GM19395 (cell line): ENCODE measurements around the gene GP2.

Source experiments
- ATAC-seq: cut with Tn5 transposase; IDR thresholded peaks from one replicate; pipeline ENCODE4 v1.9.1; 2021; ENCODE audit warnings: mild to moderate bottlenecking, moderate library complexity; ENCODE audit not compliant: unreplicated experiment

The GP2 gene

GRCh38 chr16:20327444-20328041 is at the start of gene GP2:
GP2 (minus strand) TSS chr16:20327513; CDS start chr16:20326431, 1,082 bp downstream.
- ATAC-seq, result no peak

- no peak for ATAC-seq
These were observed 45.4 kb upstream of the GP2 start for GRCh38 chr16:20372701-20373100.

- ATAC-seq, result no peak
These were observed 42.2 kb upstream of the GP2 start for GRCh38 chr16:20369452-20370054.

GRCh38 chr16:20364051-20364450 is 36.7 kb upstream of the GP2 start:
- no peak for ATAC-seq

GRCh38 chr16:20363191-20363590 is 35.9 kb upstream of the GP2 start:
- ATAC-seq, result no peak

GRCh38 chr16:20359997-20360396 is 32.7 kb upstream of the GP2 start:
- no peak for ATAC-seq

GRCh38 chr16:20355114-20355782 is 27.9 kb upstream of the GP2 start:
- no peak for ATAC-seq

GRCh38 chr16:20353379-20353778 is 26.1 kb upstream of the GP2 start:
- ATAC-seq, result no peak

- no peak for ATAC-seq
These were observed 25.3 kb upstream of the GP2 start, which contains the start of gene UMOD for GRCh38 chr16:20352615-20353014. UMOD (minus strand) TSS chr16:20352715; CDS start chr16:20350737, 1,978 bp downstream.

- no peak for ATAC-seq
These were observed 22.3 kb upstream of the GP2 start for GRCh38 chr16:20349615-20350014.

- no peak for ATAC-seq
These were observed 21.3 kb upstream of the GP2 start for GRCh38 chr16:20348365-20349185.

- no peak for ATAC-seq
These were observed 20.5 kb upstream of the GP2 start for GRCh38 chr16:20347666-20348364.

- ATAC-seq, result no peak
These were observed 17.3 kb upstream of the GP2 start for GRCh38 chr16:20344611-20345010.

- no peak for ATAC-seq
These were observed 12.4 kb upstream of the GP2 start for GRCh38 chr16:20339744-20340143.

GRCh38 chr16:20336955-20337354 is 9.6 kb upstream of the GP2 start:
- no peak for ATAC-seq

GRCh38 chr16:20334396-20334795 is 7.1 kb upstream of the GP2 start:
- no peak for ATAC-seq

- ATAC-seq, result no peak
These were observed 5.8 kb upstream of the GP2 start for GRCh38 chr16:20333120-20333519.

GRCh38 chr16:20332411-20332810 is 5.1 kb upstream of the GP2 start:
- ATAC-seq, result no peak

GRCh38 chr16:20331635-20332034 is 4.3 kb upstream of the GP2 start:
- no peak for ATAC-seq

GRCh38 chr16:20329392-20330138 is 2.3 kb upstream of the GP2 start:
- ATAC-seq, result no peak
